SK-N-MC (cell line): ENCODE data around the gene CAVIN1.
"Not testable (repeated sequence)": the region's sequence is repeated elsewhere in the genome, so short reads cannot be mapped to it uniquely, and the experiment has no call there.

Experiments
- EZH2 ChIP-seq: fragments of 200-600 bp; sonication (generic); IDR thresholded peaks from one replicate; pipeline ENCODE4 v1.6.1; 2017; ENCODE audit warnings: antibody characterized with exemption
- FOXP2 ChIP-seq: optimal IDR thresholded peaks from 2 replicates; pipeline ENCODE3; 2011; ENCODE audit warnings: mild to moderate bottlenecking, moderate library complexity; ENCODE audit not compliant: insufficient read depth; ENCODE audit errors: extremely low read length, control extremely low read depth
- POLR2AphosphoS5 ChIP-seq: IDR thresholded peaks from 2 replicates; pipeline ENCODE4 v1.6.1; 2012; ENCODE audit warnings: mild to moderate bottlenecking, low read depth, low read length, borderline replicate concordance

- TF ChIP-seq EZH2, POLR2AphosphoS5, FOXP2: not testable (repeated sequence)
Measured at GRCh38 chr17:42417981-42418380, 5.1 kb downstream of the CAVIN1 start.
